GM19452 (cell line): ENCODE measurements around the gene REX1BD.
"Not testable (repeated sequence)": the region's sequence is repeated elsewhere in the genome, so short reads cannot be mapped to it uniquely, and the experiment has no call there.

Experiments
- ATAC-seq: cut with Tn5 transposase; IDR thresholded peaks from one replicate; pipeline ENCODE4 v1.9.1; 2021; ENCODE audit not compliant: unreplicated experiment

The REX1BD gene

GRCh38 chr19:18588611-18589379 lies at the start of gene REX1BD:
Gene REX1BD (plus strand): TSS chr19:18588798. CDS start chr19:18588802, 4 bp downstream.
- ATAC-seq = peak; percentile 78

- no peak for ATAC-seq
Observed at GRCh38 chr19:18539372-18539771, 49.2 kb upstream of the REX1BD start.

- not testable (repeated sequence) for ATAC-seq
Observed at GRCh38 chr19:18540200-18540599, 48.4 kb upstream of the REX1BD start.

GRCh38 chr19:18541258-18541991 lies 47.2 kb upstream of the REX1BD start:
- no peak for ATAC-seq

- no peak for ATAC-seq
Observed at GRCh38 chr19:18541992-18542940, 46.3 kb upstream of the REX1BD start.

DNA sequence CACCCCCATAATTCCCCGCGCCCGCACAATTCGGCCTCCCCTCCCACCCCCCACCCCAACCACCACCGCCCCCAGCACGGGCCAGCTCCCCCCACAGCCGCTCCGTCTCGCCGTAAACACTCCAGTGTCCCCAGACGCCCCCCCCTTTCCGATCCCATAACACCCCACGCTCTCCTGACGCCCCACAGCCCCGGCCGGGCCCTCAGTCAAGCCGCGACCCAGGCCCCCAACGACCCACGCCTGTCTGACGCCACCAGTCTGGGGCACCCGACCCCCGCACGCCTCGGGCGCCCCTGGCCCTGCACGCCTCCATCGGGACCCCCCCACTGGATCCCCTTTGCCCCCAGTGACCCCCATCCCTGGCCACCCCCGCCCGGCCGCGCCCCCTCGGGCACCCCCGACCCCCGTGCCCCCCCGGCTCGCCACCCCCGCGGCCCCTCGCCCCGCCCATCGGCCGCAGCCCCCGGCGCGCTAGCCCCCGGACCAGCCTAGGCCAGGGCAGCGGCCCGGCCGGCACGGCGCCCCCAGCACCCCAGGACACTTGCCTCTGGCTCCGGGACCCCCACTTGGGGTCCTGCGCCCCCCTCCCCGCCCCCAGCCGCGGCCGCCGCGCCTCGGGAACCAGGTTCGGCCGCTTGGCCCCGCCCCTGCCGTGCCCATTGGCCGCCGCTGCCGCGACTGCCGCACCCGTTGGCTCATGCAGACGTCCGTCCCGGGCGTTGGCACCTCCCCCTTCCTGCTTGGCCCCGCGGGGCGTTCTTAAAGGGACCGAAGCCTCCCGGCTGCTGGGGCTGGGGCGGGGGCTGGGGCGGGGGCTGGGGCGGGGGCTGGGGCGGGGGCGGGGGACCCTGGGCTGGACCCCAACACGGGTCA lies 45.4 kb upstream of the REX1BD start, which contains the start of gene FKBP8:
FKBP8 (minus strand) TSS at position 633 of the 873 bp plus-strand sequence. CDS start 1,603 bp downstream, outside the sequence.
- peak; percentile 97 for ATAC-seq

- peak; percentile 47 for ATAC-seq
Observed at GRCh38 chr19:18543814-18544475, 44.7 kb upstream of the REX1BD start.

GRCh38 chr19:18551631-18552030 lies 37.0 kb upstream of the REX1BD start:
- ATAC-seq = no peak

DNA sequence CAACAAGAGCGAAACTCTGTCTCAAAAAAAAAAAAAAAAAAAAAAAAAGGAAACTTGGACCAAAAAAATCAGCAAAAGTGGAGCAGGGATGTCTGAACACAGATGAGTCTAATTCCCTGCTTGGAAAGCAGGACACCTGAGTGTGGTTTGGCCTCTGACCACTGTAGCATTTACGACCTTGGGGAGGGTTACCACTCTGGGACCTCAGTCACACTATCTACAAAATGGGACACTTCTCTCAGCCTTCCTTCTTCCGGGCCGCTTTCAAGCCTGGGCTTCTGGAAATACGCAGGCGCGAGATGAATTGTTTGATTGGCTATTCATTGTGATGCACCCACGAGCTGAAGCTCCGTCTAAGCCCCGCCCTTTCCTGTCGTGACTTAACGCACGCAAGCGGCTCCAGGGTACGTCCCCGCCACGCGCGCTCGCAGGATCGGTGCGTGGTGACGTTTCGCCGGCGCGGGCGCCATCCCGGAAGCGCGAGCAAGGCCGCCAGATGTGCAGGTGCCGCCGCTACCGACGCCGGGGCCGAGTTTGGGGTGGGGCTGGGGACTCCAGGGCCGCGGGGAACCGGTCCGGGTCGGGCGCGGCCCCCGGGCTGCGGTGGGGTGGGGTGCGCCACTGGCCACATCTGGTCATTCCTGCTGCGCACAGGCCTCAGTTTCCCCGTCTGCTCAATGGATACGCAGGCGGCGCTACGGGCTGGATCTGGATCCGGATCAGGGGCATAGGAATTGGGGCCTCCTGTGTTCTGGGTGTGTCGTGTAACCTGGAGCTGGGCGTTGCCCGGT lies 31.0 kb upstream of the REX1BD start, which contains the start of gene KXD1:
KXD1 (plus strand) TSS at position 460 of the 791 bp plus-strand sequence. CDS start 4,187 bp downstream, outside the sequence.
- ATAC-seq = peak; percentile 95

- ATAC-seq = no peak
Observed at GRCh38 chr19:18558202-18558555, 30.4 kb upstream of the REX1BD start.

GRCh38 chr19:18558604-18559003 lies 30.0 kb upstream of the REX1BD start:
- ATAC-seq = no peak

GRCh38 chr19:18559685-18560084 lies 28.9 kb upstream of the REX1BD start:
- no peak for ATAC-seq

DNA sequence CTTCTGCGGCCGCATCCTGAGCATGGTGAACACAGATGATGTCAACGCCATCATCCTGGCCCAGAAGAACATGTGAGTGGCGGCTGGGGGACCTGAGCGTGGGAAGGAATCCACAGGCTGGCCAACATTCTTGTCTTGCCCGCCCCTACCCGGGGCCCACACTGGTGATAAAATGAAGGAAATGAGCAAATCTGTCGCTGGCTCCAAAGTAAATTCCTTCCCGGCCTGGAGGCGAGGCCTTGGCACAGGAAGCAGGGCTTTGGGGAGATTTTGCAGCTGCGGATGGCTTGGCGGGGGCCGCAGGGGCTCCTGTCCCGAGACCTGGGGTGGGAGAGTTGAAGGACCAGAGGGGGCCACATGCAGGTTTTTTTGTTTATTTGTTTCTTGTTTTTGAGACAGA lies 26.5 kb upstream of the REX1BD start:
- ATAC-seq = no peak

DNA sequence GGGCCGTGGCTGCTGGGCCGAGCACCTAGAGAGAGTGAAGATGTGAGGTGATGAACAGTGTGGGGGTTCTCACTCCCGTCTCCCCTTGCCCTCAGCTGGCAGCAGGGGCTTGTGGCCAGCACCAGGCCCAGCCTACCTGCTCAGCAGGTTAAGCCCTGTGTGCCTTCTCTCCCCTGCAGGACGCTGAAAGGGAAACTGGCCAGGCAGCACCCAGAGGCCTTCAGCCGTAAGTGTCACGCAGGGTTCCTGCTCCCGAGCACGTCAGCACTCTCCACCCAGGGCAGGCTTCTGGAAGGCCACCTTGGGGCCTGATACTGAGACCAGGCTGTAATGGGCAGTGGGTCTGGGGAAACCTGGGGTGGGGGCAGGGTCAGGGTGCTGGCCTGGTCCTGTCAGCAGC lies 21.6 kb upstream of the REX1BD start:
- ATAC-seq = no peak

DNA sequence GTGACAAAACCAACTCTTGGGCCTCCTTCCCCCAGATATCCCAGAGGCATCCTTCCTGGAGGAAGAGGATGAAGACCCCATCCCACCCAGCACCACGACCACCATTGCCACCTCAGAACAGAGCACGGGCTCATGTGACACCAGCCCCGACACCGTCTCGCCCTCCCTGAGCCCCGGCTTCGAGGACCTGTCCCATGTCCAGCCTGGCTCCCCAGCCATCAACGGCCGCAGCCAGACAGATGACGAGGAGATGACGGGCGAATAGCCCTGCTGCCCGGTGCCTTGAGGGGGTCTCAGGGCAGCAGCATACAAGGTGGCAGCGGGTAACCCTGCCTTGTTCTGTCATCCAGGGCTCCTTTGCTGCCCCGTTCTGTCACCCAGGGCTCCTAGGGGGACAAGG lies 20.2 kb upstream of the REX1BD start:
- no peak for ATAC-seq

- ATAC-seq = peak; percentile 92
Observed at GRCh38 chr19:18571564-18572344, 16.8 kb upstream of the REX1BD start, which contains the start of gene UBA52. Gene UBA52 (plus strand): TSS chr19:18571857. CDS start chr19:18573301, 1,444 bp downstream.

GRCh38 chr19:18574691-18575291 lies 13.8 kb upstream of the REX1BD start:
- no peak for ATAC-seq
